Glutamatergic neuron (in vitro differentiated cells): ENCODE measurements around the gene ABCD3. TPM values are rescaled to one million over a fixed set of nuclear protein-coding genes. Genes with fewer than 3 reads are reported as not detected.
A peak's percentile ranks its signal among the peaks of the same experiment; 100 is the strongest.

Experiments
- DNase-seq: peaks from one replicate; pipeline ENCODE4 v3.0.0; 2022
- H3K27ac Mint-ChIP-seq: one replicate; pipeline ENCODE4 v1.8.0; 2020; ENCODE audit warnings: mild to moderate bottlenecking, mixed read lengths, inconsistent platforms; ENCODE audit not compliant: unreplicated experiment
- H3K27me3 Mint-ChIP-seq: one replicate; pipeline ENCODE4 v1.8.0; 2020; ENCODE audit warnings: mild to moderate bottlenecking, moderate library complexity, mixed read lengths, inconsistent platforms; ENCODE audit not compliant: unreplicated experiment
- H3K36me3 Mint-ChIP-seq: one replicate; pipeline ENCODE4 v1.8.0; 2020; ENCODE audit warnings: mild to moderate bottlenecking, mixed read lengths, inconsistent platforms; ENCODE audit not compliant: unreplicated experiment
- H3K4me1 Mint-ChIP-seq: one replicate; pipeline ENCODE4 v1.8.0; 2020; ENCODE audit warnings: mild to moderate bottlenecking, low read depth, mixed read lengths, inconsistent platforms; ENCODE audit not compliant: unreplicated experiment
- H3K4me3 Mint-ChIP-seq: one replicate; pipeline ENCODE4 v1.8.0; 2020; ENCODE audit warnings: mild to moderate bottlenecking, mixed read lengths, inconsistent platforms; ENCODE audit not compliant: unreplicated experiment
- H3K9me3 Mint-ChIP-seq: one replicate; pipeline ENCODE4 v1.8.0; 2020; ENCODE audit warnings: mild to moderate bottlenecking, moderate library complexity, mixed read lengths, inconsistent platforms; ENCODE audit not compliant: unreplicated experiment
- total RNA-seq: library from RNA; stranded (reverse); fragmentation: NEBNext Ultra II Directional; extraction: Animal tissue kit (Norgen Biotek cat#: 25700); gene quantifications from one replicate; pipeline ENCODE4 v1.2.1, GENCODE V29; 2021; ENCODE audit not compliant: unreplicated experiment
- TF ChIP-seq, protein P1 (sequence below): fragments of 200-600 bp; sonication (generic); IDR thresholded peaks from one replicate; pipeline ENCODE4 v1.5.0; 2021; ENCODE audit not compliant: partially characterized antibody, unreplicated experiment

The ABCD3 gene
- total RNA-seq, 1 donor from 2014 or later: 26.0 TPM

- Mint-ChIP-seq H3K27ac (no peak overlapping the region), H3K4me3 (no peak overlapping the region), H3K36me3 (peaks cover 9% of the 10 kb centered on the region), H3K4me1 (no peaks in the 10 kb centered on the region), H3K9me3 (no peaks in the 10 kb centered on the region), H3K27me3 (no peaks in the 10 kb centered on the region)
- TF ChIP-seq, protein P1, sequence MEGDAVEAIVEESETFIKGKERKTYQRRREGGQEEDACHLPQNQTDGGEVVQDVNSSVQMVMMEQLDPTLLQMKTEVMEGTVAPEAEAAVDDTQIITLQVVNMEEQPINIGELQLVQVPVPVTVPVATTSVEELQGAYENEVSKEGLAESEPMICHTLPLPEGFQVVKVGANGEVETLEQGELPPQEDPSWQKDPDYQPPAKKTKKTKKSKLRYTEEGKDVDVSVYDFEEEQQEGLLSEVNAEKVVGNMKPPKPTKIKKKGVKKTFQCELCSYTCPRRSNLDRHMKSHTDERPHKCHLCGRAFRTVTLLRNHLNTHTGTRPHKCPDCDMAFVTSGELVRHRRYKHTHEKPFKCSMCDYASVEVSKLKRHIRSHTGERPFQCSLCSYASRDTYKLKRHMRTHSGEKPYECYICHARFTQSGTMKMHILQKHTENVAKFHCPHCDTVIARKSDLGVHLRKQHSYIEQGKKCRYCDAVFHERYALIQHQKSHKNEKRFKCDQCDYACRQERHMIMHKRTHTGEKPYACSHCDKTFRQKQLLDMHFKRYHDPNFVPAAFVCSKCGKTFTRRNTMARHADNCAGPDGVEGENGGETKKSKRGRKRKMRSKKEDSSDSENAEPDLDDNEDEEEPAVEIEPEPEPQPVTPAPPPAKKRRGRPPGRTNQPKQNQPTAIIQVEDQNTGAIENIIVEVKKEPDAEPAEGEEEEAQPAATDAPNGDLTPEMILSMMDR: no peak
- no peak for DNase-seq
Measured at GRCh38 chr1:94468708-94469107, 50.5 kb downstream of the ABCD3 start.

- no peaks in the 10 kb centered on the region for H3K4me1 Mint-ChIP-seq
- DNase-seq: no peak
- H3K27ac Mint-ChIP-seq: no peak overlapping the region
- no peak overlapping the region for H3K4me3 Mint-ChIP-seq
- H3K9me3 Mint-ChIP-seq: no peaks in the 10 kb centered on the region
- no peaks in the 10 kb centered on the region for H3K27me3 Mint-ChIP-seq
- TF ChIP-seq, protein P1: no peak
- no peaks in the 10 kb centered on the region for H3K36me3 Mint-ChIP-seq
Measured at GRCh38 chr1:94471271-94471670, 53.1 kb downstream of the ABCD3 start.

DNA sequence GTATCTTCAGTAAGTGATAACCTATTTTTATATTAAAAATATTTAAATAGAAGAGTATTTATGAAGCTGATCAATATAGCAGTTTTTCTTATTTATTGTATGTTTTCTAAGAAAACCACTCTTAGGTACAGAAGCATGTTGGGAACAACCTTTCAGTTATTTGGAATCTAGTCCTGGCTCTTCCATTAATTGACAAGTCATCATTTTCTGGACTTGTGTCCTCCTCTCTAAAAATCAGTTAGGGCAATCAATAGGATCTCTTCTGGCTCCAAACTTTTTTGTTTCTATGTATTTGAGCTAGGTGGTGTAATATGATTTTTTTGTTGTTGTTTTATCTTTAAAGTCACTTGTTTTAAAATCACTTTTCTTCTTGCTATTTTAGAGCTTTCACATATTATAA, 57.0 kb downstream of the ABCD3 start:
- no peak for DNase-seq
- H3K27ac Mint-ChIP-seq: no peak overlapping the region
- H3K27me3 Mint-ChIP-seq: no peaks in the 10 kb centered on the region
- H3K9me3 Mint-ChIP-seq: peaks cover 1% of the 10 kb centered on the region
- TF ChIP-seq, protein P1: no peak
- H3K4me3 Mint-ChIP-seq: no peak overlapping the region
- no peaks in the 10 kb centered on the region for H3K4me1 Mint-ChIP-seq
- H3K36me3 Mint-ChIP-seq: no peaks in the 10 kb centered on the region

- no peak for DNase-seq
- TF ChIP-seq, protein P1: no peak
- no peak overlapping the region for H3K27ac Mint-ChIP-seq
- no peak overlapping the region for H3K4me3 Mint-ChIP-seq
- H3K27me3 Mint-ChIP-seq: no peaks in the 10 kb centered on the region
- peaks cover 1% of the 10 kb centered on the region for H3K9me3 Mint-ChIP-seq
- peaks cover 4% of the 10 kb centered on the region for H3K4me1 Mint-ChIP-seq
- H3K36me3 Mint-ChIP-seq: no peaks in the 10 kb centered on the region
Measured at GRCh38 chr1:94479682-94480081, 61.5 kb downstream of the ABCD3 start.

GRCh38 chr1:94481473-94481933, 63.3 kb downstream of the ABCD3 start:
- no peaks in the 10 kb centered on the region for H3K36me3 Mint-ChIP-seq
- no peaks in the 10 kb centered on the region for H3K27me3 Mint-ChIP-seq
- TF ChIP-seq, protein P1: peak; percentile 84
- peaks cover 4% of the 10 kb centered on the region for H3K4me1 Mint-ChIP-seq
- peaks cover 1% of the 10 kb centered on the region for H3K9me3 Mint-ChIP-seq
- no peak overlapping the region for H3K27ac Mint-ChIP-seq
- no peak overlapping the region for H3K4me3 Mint-ChIP-seq
- peak; percentile 22 for DNase-seq
